ENCODE results near the gene CHRNB4.
"Not testable (repeated sequence)": the region's sequence is repeated elsewhere in the genome, so short reads cannot be mapped to it uniquely, and the experiment has no call there.

CHRNB4 gene, protein sequence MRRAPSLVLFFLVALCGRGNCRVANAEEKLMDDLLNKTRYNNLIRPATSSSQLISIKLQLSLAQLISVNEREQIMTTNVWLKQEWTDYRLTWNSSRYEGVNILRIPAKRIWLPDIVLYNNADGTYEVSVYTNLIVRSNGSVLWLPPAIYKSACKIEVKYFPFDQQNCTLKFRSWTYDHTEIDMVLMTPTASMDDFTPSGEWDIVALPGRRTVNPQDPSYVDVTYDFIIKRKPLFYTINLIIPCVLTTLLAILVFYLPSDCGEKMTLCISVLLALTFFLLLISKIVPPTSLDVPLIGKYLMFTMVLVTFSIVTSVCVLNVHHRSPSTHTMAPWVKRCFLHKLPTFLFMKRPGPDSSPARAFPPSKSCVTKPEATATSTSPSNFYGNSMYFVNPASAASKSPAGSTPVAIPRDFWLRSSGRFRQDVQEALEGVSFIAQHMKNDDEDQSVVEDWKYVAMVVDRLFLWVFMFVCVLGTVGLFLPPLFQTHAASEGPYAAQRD
- total RNA-seq = 0 reads per million in 3 experiments

DNA sequence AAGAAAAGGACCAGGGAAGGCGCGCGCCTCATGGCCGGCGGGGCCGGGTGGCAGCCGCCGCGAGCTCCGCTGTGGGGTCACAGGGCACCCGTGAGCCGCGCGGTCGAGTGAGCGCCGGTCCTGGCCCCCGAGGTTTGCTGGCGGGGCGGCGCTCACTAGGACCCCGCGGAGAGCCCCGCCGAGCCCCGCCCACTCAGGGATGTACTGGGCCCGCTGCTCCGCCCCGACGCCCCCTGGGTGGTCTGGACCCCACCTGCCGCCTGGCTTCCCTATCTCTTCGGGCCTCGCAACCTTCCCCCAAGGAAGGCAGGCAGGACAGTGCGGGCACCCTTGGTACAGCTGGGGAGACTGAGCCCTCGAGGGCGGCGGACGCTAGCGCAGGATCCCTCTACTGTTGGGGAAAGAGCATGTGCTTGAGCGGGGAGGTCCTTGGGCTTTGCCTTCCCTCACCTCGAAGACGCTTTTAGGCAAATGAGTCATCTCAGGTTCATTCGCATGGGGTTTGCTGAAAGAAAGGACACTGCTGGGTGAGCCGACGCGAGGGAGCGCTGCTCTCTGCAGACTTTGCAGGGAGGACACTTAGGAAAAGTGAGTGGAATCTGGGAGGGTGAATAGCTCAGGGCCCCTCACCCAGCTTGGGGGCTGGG lies at the start of gene CHRNB4:
Gene CHRNB4 (minus strand): TSS at position 109 of the 647 bp plus-strand sequence. CDS start 77 bp downstream, at position 32.
- DNase-seq = no peak

DNA sequence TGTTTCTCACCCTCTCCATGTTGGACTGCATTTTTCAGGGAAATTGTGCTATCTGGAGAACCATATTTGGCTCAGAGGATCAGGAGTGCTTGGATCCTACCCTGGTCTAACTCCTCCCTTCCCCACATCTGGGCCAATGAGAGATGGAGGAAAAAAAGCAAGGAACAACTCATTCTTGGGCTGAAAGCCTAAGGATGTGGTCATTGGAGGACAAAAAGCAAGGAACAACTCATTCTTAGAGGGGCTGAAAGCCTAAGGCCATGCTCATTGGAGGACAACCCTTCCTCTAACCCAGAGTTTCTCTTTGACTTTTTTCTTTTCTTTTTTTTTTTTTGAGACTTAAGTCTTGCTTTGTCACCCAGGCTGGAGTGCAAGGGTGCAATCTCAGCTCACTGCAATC lies 48.6 kb upstream of the CHRNB4 start:
- DNase-seq = no peak

DNA sequence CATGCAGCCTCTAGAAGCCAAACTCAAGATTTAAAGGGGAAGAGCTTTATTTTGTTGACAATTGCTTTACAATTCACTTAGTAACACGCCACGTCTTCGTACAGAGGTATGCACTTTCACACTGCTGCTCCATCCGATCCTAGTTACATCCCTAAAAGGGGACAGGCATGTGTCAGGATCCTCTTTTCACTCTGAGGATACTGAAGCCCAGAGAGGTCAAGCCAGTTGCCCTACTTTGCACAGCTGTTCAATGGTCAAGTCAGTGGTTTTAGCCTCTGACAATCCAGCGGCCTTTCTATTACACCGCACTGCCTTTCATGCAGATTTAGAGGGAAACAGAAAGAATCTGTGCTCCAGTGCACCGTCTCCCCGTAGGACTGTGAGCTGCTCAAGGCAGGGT lies 44.9 kb upstream of the CHRNB4 start:
- DNase-seq = no peak

DNA sequence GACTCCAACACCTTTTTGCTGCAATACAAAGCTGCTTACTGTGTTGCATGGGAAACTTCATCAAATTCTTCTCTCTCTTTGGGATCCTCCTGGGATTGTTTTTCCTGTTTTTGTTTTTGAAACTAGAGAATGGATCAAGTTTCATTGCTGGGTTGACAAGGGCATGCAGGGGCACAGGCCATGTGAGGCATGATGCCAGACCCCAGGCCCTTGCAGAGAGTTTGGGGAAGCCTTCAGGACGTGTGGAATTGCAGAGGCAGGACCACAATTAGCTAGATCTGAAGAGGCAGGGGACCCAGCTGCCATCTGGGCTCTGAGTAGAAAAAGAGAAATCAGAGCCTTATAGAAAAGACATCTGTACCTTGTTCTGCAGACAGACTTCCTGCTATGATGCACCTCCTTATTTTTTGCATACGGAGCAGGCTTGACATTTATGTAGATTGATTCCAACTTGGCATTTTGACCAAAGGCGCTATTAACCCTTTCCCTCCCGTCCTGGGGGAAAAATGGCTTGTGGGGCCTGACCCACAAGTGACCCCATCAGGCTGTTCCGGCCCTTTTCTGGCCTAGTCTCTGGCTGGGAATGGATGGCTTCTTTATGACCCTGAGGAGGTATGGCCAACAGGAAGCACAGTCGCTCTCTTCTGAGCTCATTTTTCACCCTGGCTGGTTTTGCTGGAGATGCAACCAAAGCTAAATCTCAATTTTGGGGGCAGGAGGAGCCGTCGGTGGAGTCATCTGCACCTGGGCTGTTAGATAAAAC lies 44.3 kb upstream of the CHRNB4 start:
- DNase-seq = no peak

DNA sequence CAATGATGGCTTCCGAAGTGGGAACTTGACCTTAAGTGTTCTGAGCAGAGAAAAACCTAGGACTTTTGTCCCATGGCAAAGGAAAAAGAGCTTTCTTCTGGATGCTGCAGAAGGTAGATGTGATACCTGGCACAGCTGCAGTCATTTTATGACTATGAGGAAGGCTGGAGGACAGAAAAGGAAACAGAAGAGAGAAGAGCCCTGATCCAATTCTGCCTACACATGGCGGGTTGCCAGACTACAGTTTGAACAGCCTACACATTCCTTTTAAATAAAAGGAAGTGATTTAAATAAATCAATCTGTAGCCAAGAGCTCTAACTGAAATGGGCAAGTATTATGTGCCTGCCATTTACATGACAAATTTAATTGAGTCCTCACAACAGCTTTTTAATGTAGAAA lies 43.6 kb upstream of the CHRNB4 start:
- no peak for DNase-seq

DNA sequence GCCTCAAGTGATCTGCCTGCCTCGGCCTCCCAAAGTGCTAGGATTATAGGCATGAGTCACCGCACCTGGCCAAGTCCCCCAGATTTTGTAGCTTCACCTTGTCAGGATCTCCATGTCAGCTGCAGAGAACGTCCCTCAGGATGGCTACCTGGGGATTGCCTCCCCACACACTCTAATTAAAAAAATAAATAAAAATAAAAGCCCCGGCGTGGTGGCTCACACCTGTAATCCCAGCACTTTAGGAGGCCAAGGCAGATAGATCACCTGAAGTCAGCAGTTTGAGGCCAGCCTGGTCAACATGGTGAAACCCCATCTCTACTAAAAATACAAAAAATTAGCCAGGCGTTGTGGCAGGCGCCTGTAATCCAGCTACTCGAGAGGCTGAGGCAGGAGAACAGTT lies 42.6 kb upstream of the CHRNB4 start:
- not testable (repeated sequence) for DNase-seq

DNA sequence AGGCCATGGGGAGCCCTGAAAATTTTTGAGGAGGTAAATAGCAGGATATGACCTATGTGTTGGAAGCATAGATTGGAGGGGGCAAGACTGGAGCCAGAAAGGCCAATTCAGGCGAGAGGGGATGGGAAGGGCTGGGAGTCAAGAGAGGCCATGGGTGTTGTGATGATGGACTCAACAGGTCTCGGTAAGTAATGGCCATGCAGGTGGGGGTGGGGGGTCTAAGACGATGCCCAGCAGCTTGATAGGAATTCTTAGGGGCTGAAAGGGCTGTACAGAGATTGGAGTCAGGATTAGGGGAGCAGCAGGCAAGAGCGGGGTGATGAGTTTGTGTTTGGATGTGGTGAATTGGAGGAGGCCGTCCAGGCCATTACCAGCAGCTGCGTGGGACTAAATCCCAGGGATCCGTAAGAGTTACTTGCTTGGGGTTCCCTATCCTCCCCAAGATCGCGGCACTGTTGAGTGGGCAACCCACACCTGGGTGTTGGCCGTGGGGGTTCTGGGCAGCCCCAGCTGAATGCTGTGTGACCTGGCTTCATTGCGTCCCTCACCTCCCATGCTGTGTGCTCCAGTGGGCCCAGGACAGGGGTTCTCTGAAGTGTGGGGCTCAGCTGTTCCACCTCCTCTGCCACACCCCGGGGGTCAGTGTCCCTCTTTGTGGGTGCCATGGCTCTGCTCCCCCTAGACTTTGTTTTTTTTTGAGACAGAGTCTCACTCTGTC lies 41.8 kb upstream of the CHRNB4 start:
- DNase-seq = no peak

DNA sequence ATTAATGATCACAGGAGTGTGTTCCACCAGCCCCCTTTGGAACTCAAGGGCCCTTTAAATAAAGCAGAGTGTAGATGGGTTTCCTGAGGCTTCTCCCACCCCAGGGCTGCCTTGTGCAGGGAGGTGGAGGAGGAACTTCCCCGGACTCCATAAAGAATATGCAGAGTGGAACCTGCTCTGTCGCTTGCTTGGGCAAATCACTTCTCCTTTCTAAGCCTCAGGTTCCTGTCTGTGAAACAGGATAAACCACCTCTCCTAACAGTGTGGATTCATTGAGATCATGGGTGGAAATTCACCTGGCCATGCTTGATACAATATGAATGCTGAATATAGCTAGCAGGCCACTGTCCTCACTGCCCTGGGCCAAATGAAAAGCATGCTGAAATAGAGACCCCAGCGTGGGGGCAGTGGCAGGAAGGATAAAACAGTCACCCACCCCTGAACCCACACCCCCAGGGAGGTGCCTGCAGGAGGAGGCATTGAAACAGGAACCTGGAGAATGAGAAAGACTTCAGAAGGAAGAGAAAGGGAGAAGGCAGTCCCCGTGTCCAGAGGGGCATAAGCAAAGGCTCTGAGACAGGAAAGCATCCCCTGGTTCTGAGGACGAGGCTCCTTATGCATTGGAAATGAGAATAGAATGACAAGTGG lies 41.1 kb upstream of the CHRNB4 start:
- no peak for DNase-seq

DNA sequence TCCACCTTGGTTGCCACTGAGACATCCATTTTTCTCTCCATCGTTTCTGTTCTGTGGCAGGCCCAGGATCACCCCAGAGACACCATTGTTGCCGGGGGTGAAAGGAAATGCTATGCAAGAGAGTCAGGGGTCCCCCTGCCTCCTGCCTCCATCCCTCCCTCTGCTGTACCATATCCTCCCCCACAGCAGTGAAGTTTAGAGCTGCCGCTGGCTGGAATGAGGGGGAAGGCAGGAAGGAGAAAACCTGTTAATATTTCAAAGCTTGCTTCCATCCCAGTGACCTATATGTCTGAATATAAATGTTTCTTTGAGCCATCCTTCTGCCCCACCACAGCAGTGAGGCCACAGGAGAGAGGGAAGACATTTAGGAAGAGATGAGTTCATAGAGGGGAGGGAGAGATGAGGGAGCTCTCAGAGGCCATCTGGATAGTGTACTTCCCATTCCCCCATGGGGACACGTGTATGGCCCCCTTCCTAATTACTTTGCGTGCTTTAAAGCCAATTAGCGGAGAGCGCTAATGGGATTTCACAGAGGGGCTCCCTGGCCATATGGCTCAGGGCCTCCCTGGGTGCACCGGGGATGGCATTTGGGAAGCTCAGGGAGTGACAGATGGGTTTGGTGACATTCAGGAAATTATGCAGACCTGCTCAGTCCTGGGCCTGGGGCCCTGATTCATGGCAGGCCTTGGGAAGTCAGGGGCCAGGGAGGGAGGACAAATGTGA lies 40.4 kb upstream of the CHRNB4 start:
- no peak for DNase-seq

DNA sequence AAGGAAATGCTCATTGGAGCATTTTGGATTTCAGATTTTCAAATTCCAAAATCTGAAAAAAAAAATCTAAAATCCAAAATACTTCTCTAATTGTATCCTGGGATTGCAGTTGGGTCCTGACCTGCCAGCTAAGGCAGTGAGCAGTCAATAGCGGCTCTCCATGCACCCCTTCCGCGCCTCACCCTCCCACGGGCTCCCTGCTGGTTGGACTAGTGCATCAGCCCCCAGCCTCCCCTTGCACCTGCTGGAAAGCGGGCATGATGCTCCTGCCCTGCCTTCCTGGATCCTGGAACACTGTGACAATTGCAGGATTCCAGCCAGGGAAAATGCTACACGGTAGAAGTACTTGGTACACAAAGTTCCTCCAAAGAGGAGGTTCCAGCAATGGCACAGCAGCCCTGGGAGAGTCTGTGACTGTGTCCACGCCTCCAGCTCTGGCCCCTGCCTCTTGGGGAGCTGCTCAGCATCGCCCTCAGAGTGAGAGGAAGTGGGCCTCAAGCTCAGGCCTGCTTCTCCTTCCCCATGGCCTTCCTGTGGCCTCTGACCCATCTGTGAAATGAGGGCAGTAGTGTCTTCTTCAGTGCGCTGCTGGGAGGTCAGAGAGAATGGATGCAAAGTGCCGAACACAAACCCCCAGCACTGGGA lies 39.5 kb upstream of the CHRNB4 start:
- no peak for DNase-seq

DNA sequence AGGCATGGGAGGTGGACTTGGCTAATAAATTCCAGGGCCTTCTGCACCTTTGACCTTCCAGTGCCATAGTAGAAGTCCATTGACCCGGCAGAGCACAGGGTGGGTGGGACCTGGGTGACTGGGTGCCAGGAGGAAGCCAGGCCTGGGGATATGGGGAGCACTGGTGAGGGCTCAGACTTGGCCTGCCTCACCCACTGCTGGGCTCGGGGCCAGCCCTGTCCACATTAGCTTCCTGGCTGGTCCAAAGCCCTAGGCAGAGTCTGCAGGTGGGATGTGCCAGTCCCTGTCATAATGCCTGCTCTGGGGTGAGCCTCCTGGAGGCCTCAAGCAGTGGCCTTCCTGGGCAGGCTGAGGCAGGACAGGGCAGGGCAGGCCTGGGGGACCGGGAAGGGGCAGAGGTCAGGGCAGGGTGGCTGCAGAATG lies 38.1 kb upstream of the CHRNB4 start:
- no peak for DNase-seq

DNA sequence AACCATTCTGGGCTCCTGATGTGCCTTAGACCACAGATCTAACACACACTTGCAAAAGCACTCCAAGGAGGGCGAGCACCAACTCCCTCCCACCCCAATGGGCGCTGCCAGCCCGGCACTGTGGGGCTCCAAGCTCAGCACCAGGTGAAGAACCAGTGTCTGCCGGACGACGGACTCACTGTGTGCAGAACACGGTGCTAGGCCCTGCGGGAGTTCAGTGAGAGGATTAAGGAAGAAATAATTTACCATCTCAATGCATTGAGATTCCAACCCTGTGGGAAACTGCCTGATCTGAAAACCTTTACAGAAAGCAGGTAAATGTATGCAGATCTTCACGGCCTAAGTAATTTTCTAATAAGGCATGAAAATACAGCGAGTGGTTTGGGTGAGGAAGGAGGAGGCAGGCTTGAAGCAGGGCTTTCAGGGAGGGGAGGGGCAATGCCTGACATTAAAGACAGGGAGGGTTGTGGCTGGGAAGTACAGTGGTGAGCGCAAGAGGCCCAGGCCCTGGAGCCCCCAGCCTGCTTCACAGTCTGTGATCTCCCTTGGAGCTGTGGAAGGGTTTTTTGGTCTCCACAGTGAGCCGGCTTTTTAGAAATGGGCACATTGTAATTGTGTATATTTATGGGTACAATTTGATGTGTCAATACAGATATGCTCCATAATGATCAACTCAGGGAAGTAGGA lies 35.6 kb upstream of the CHRNB4 start:
- no peak for DNase-seq

DNA sequence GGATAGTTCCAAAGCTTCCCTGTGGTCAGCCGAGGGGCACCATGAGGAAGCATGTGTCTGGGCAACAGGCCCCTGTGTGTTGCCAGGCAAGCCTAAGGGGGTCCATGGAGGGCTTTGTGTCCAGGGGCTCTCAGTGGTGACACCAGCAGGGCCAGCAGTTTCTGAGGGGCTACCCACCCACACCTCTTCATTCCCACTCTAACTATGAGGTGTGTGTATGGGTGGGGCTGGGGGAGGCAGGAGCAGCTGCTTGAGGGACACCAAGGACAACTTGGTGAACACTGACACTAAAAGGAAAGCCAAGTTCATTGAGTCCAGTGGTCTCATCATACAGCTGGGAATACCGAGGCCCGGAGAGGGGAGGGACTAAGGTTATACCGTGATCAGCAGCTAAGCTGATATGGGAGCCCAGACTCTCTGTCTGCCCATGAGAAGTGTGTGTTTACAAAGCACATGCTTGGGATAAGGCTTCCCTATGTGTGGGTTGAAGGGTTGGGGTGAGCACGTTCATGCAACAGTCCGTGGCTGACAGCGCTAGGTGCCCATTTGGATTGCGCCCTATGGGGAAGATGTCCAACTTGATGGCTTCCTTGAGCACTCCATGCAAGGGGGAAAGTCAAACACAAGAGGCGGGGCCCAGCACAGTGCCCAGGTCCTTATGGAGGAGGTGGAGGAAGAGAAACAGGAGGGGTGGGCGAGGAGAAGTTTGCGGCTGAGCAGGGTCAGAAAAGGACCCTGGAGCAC lies 34.8 kb upstream of the CHRNB4 start:
- no peak for DNase-seq

DNA sequence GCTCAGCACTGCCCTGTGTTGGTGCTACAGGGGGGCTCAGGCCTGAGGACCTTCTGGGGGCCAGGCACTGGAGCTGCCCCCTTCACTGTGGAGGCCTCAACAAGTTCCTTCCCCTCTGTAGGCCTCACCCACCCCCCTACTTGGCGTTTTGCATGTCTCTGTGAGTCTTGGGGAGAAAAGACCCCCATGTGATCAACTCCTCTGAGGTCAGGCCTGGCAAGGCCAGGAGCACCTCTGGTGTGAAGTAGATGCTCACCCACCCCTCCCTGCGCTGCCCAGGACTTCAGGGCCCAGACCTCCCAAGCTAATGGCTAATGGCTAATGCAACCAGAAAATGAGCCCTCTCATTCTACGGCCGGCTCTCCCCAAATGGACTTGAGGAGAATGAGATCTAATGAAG lies 34.2 kb upstream of the CHRNB4 start:
- DNase-seq = no peak

DNA sequence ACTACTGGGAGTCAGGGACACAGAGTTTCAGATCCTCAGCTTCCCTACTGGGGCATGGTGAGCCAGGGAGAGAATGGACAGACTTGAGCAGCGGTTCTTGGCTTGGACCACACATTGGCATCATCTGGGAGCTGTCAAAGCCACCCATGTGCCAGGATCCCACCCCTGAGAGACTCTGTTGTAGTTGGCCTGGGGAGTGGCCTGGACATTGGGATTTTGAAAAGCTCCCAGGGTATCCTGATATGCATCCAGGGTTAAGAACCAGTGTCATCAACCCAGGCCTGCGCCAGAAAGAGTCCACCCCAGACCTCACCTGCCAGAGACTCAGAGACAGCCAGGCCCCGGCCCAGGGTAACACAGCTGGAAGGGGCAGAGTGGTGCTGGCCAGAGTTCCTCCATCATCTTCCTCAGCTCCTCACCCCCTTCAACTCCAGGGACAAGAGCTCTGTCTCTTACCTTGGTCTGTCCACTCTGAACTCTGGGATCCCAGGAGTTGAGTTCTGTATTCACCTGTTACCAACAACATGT lies 33.0 kb upstream of the CHRNB4 start:
- DNase-seq = no peak

DNA sequence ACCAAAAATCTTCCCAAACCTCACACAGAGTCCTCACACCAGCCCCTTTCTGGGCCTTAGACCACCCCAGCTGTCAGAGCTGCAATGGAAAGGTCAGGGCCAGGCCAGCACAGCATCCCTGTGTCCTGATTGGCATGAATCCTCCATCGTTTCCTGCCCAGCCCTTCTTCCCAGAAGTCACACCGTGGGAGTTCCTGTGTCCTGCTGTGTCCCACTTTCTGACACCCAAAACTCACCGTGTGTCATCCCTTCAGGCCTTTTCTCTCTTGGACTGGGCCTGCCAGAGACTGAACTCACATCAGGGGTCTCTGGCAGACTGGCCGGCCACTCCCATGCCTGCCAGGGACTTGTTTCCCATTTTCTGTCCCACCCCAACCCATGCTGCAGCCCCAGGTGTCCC lies 32.5 kb upstream of the CHRNB4 start:
- no peak for DNase-seq

DNA sequence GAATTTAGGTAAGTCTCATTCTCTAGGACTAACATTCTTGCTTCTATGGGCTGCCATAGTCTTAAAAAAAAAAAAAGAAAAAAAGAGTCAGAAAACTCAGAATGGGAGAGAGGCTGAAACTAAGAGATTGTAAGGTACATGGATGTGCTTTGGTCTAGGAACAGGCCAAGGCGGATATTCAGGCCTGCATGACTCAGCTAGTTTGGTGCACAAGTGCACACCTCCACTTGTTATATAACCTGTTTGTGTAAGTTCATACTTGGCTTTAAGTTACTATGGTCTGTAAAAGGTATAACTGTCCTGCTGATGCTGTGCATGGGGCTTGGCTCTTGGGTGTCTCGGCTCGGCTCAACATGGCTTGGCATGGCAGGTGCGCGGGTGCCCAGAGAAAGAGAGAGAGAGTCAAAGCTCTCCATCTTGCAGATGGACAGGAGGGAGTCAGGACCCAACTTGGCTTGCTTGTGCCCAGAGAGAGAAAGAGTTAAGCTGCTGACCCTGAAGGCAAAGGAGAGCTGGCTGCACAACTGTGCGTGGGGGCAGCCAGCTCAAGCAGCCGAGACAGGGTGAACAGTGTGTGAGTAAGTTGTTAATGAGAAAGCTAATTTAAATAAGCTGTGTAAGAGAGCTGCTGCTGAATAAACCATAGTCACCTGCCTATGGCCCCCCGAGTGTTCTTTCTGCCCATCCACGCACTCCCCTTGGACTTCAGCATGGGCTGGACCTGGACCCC lies 31.4 kb upstream of the CHRNB4 start:
- no peak for DNase-seq

DNA sequence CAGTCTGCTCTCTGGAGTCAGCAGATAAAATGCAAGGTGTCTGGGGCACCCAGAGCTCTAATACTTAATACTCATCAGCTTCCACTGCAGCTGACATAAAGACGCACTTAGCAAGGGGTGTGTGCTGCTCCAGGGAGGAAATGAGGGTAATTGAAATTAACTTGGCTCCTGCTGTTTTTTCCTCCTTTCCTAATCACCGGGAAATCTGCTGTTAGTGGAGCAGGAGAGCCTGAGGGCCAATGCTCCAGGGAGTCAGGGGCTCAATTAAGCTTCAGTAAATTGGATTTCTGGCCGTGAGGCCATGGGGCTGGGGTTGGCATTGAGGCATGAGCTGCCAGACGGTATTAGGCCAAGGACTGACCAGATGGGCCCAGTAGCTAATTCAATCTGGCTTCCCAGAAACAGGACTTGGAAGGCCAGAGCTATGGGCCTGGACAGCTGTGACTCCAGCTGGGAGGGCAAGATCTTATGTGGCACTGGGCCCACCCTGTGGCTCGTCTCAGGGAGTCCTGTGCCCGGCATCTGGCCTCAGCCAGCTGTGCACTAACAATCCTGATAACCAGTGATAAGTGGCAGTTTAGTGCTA lies 30.7 kb upstream of the CHRNB4 start:
- DNase-seq = no peak

All from central memory CD4-positive, alpha-beta T cell (primary cell).